Activated CD4-positive, alpha-beta T cell treated with anti-CD3 and anti-CD28 coated beads, Interleukin-2, amount 50 U/mL, for 48 hours (primary cell): ENCODE measurements around the gene EPHA5.

Source experiments
- DNase-seq, 2 experiments: peaks; one replicate each; pipeline ENCODE4 v3.0.0-alpha.2; 2020

The EPHA5 gene

GRCh38 chr4:65623506-65623905 is 46.8 kb downstream of the EPHA5 start:
- no peak for DNase-seq

DNA sequence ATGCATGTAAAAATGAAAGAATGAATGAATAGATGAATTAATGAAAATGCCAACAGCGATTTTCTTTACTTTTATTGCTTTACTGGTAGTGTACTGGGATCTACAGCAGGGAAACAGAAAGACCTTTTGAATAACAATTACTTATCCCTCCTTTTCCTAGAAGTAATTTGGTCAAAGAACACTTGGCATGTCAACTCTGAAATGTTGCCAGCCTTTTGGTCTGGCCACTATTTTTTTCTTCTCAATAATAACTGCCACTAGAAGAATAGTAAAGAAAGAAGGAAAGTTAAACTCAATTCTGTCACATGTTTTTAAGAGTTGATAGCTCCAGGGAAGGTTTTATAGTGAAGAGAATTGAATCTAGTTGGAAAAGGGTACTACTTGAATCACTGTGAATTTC is 52.9 kb downstream of the EPHA5 start:
- no peak for DNase-seq

- DNase-seq, result no peak
These were observed 65.8 kb downstream of the EPHA5 start for GRCh38 chr4:65604515-65604914.

DNA sequence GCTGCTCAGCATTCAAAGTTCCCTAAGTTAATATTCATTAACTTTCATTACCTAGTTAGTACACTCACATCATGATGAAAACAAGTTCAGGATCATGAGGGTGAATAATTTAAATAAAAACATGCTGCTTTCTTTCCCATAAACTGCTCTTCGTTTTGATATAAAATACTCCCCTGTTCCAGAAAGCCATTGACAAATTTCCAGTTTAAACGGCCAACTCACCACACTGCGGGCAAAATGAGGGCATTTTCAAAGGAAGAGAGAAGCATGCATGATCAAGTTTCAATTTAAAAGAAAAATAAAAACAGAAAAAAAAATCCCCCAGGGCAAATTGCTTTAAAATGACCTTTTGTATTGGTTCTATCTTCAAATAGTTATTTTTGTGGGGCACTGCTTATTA is 69.6 kb downstream of the EPHA5 start:
- no peak for DNase-seq

DNA sequence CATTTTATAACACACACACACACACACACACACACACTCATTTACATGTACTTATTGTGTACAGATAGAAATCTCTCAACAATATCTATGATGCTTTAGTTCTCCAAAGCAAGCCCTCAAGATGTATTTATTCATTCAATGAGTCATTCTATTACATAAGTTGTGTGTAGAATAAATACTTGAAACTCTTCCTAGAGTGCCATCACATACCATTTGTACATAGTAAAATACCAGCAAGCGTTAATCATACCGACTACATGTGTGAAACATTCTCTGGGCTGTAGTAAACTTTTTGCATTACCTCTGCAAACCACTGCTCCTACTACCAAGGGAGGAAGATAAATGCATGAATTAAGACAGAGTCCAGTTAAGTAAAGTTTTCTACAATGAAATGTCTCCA is 70.9 kb downstream of the EPHA5 start:
- no peak for DNase-seq

GRCh38 chr4:65597697-65598096 is 72.6 kb downstream of the EPHA5 start:
- DNase-seq, result no peak

DNA sequence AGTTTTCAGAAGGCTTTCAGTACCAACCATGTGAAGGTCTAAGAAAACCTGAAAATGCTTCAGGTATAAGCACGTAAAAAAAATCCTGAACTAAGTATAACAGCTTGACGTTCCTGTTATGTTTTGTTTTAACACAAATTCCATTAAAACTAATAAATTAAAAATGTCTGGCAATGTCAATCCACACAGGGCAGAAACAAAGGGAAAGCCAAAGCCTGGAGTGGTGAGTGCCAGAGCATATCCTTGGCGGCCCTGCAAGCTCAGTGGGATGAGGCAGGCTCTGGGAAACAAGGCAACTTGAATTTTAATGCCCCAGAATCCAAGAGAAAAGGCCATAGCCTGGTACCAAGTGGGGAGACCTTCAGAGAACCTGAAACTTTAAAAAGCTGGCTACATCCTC is 78.2 kb downstream of the EPHA5 start:
- DNase-seq, result no peak

DNA sequence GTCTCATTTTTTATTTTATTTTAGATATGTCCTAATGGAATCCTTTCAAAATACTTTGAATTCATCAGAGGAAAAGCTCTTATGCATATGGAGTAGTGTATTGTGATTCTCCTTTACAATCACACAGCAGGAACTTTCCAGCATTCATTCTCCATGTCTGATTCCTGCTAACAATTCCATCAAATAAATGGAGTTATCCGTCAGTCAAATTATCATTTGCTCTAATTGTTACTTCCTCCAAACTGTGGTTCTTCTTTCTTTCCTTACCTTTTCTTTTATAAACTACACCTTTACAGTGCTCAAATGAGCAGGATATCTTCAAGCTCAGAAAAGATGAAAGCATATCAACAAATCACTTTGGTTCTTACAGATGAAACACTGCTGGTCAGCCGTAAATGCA is 80.4 kb downstream of the EPHA5 start:
- DNase-seq, result no peak

GRCh38 chr4:65589331-65589730 is 81.0 kb downstream of the EPHA5 start:
- DNase-seq, result no peak

GRCh38 chr4:65580551-65580950 is 89.7 kb downstream of the EPHA5 start:
- no peak for DNase-seq

DNA sequence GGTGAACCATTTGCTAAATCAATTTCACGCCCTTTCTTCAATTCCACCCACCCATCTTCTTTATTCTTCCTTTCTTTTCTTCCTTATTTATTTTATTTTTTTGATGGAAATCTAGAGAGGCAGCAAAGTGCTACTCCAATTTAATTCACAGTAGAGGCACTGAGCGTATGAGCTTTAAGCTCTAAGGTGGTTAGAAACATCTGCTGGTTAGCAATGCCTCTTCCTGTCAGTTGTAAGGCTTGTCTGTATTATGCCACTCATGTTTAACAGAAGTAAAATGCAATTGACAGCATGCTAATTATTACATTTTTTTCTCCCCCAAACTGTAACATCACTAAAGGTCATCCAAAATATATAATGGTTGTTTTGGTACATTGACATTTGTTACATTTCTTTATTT is 103.8 kb downstream of the EPHA5 start:
- no peak for DNase-seq

DNA sequence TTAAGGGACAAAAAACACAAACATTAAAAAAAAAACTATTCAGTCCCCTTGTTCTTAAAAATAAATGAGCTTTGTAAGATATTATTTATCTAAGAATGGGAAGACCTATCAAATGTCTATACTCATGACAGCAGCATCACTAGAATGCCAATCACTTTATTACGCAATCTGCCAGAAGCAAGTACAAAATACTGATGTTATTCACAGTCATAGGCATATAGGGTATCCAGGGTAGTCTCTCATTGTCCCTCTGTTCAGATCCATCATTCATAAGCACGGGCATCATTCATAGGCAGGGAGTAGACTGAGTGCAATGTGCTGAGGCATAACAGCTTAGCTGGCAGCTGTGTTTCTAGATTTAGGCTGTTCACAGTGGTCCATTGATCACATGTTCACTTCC is 109.1 kb downstream of the EPHA5 start:
- DNase-seq, result no peak

- DNase-seq, result no peak
These were observed 111.0 kb downstream of the EPHA5 start for GRCh38 chr4:65559270-65559669.

- no peak for DNase-seq
These were observed 118.2 kb downstream of the EPHA5 start for GRCh38 chr4:65552057-65552456.

GRCh38 chr4:65550500-65550899 is 119.8 kb downstream of the EPHA5 start:
- DNase-seq, result no peak

DNA sequence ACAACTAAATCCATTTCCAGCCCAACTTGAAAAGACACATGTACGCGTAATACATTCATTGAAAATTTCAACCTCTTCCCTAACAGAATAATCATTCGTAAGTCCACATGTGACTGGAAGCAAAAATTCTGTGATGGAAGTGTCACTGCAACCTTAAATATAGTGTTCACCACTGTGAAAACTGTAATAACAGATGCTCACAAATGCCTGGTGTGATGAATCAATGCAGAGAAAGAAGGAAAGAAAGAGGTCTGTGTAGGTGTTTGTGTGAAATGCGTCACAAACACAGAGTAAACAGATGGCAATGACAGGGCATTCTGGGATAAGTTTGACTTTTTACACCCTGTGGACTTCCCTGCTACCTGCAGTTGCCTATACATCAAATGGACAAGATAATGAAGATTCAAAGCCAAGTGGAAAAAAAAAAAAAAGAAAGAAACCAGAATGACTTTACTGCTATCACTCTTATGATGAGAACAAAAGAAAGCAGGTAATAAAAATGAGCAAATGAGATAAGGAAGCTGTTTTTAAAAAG is 123.3 kb downstream of the EPHA5 start:
- no peak for DNase-seq

DNA sequence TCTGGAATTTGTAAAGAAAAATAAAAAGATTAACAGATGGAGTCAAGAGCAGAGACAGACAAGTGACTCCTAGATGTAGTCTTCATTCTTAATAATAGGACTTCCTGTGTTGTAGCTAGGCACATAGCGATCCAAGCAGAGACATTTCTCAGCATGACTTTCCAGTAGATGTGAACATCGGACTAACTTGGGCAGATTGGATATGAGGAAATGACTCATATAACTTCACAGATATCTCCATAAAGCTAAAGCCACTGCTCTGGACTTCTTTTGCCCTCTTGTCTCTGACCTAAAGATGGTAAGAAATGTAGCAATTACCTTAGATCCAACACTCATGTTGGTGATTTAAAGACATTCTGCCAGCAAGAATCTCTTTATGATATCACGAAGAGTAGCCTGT is 131.7 kb downstream of the EPHA5 start:
- no peak for DNase-seq

GRCh38 chr4:65535113-65535512 is 135.2 kb downstream of the EPHA5 start:
- DNase-seq, result no peak

- DNase-seq, result no peak
These were observed 148.6 kb downstream of the EPHA5 start for GRCh38 chr4:65521666-65522065.

DNA sequence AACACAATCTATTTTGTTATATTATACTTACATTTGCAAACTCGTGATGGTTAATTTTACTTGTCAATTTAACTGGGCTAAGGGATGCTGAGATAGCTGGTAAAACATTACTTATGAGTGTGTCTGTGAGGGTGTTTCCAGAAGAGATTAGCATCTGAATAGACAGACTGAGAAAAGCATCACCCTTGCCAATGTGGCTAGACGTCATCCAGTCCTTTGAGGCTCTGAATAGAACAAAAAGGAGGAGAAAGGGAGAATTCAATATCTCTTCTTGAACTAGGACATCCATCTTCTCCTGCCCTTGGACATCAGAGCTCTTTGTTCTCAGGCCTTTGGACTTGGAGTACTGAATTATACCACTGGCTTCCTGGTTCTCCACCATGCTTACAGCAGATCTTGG is 154.6 kb downstream of the EPHA5 start:
- DNase-seq, result no peak

DNA sequence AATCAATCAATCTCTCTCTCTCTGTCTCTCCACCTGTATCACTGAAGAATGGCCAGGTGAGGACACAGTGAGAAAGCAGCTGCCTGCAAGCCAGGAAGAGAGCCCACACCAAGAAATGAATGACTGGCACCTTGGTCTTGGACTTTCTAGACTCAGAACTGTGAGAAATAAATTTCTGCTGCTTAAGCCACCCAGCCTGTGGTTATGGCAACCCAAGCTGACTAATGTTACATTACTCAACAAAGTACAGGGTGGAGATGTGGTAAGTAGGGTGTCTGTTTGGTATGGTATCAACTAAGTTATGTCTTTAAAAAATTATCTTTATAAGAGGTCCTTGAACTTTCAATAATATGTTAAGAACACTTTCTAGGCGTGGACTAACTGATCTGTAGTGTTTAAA is 159.3 kb downstream of the EPHA5 start:
- no peak for DNase-seq

DNA sequence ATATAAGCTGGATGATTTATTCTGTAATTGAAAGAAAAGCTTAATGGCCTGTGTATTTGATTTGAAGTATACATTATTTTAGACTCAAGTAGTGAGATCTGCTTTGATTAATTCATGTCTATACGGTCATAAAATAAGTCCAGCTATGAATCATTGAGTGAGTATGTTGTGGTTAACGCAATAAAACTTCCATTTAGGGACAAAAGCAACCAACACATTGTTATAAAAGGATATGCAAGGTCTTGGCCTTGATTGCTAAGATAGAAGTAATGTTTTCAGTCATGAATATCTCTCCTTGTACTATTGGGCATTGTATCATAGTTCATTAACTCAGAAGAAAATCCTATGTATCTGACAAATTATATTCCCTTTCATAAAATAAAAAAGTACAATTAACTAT is 162.1 kb downstream of the EPHA5 start:
- DNase-seq, result no peak

DNA sequence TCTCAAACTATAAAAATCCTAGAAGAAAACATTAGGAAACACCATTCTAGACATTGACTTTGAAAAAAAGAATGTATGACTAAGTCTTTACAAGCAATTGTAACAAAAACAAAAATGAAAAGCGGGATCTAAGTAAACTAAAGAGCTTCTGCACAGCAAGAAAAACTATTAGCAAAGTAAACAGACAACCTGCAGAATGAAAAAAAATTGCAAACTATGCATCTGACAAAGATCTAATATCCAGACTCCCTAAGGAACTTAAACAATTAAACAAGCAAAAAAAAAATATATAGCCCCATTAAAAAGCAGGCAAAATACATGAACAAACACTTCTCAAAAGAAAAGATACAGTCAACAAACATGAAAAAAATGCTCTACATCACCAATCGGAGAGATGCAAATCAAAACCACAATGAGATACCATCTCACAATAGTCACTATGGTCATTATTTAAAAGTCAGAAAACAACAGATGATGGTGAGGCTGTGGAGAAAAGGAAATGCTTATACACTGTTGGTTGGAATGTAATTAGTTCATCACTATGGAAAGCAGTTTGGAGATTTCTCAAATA is 168.1 kb downstream of the EPHA5 start:
- DNase-seq, result no peak

DNA sequence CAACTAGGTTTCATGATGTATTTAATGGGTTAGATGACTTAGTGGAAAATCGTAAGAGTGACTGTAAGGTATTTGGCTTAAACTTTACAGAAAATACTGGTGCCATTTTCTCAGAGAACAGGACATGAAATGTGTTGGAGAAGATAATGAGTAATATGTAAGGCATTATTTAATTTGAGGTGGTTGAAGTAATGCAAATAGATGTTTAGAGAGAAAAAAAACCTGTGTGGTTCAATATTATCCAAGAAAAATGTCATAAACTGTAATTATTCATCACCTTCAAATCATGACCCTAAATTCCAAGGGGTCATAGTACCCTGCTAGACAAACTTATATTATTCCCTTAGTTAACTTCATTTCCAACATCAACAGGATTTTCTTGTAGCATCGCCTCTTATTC is 171.7 kb downstream of the EPHA5 start:
- DNase-seq, result no peak

DNA sequence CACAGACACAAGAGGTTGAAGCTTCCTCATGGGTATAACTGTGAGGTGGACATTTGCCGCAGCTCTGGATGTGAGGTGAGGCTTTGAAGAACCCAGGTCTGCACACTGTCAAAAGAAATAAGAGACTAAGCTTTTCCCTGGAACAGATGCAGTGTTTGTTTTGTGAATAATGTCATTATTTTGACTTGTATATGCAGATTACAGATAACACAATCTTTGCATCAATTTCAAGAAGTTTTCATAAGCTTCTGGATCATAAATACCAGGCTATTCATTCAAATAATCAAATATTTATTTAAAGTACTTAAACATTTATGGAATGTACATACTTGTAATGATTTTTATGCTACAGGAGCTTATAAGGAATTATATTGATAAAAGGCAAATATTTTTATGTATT is 174.8 kb downstream of the EPHA5 start:
- DNase-seq, result no peak

DNA sequence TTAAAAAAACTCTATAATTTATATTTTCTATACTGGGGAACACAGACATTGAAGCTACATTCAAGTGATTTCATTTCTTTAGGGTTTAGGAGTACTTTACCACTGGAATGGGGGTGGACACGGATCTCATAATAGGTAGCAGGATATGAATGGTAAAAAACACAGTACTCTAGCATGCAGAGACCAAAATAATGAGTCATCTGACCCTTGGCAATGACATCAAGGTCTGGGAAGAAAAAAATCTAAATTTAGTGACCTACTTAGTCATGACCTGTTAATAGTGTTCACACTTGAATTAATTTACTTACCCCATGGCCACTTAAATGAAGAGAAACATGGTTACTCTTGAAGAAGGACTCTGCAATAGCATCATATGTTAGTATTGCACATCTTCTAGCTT is 187.9 kb downstream of the EPHA5 start:
- DNase-seq, result no peak
